Heart right ventricle (tissue), 16 donors: ENCODE measurements around the gene CLEC4D. TPM values are rescaled to one million over a fixed set of nuclear protein-coding genes. Genes with fewer than 3 reads are reported as not detected.

ENCODE experiments used
- ATAC-seq, 8 donors: fragments of 200-7000 bp; cut with Tn5 transposase; one replicate each; pipeline ENCODE4 v1.9.1; 2020; ENCODE audit warnings: mild to moderate bottlenecking in 8 of 8, moderate library complexity in 8 of 8, moderate number of reproducible peaks in 1 of 8
- DNase-seq, 2 donors: peaks; one replicate each; pipeline ENCODE4 v3.0.0-alpha.2; 2020
- H3K27ac ChIP-seq, 10 donors: fragments of 200-600 bp; sonication (generic) in 2 of 10; one replicate each; pipeline versions ENCODE4 v1.5.0 to v1.8.0; 2020 to 2022; ENCODE audit warnings: mild to moderate bottlenecking in 3 of 10
- H3K27me3 ChIP-seq, 7 donors: fragments of 200-600 bp; one replicate each; pipeline ENCODE4 v1.8.0; 2021 to 2022; ENCODE audit warnings: mild to moderate bottlenecking in 2 of 7
- H3K36me3 ChIP-seq, 9 donors: fragments of 200-600 bp; sonication (generic) in 1 of 9; one replicate each; pipeline versions ENCODE4 v1.5.0 to v1.8.0; 2020 to 2022; ENCODE audit warnings: mild to moderate bottlenecking in 2 of 9
- H3K4me1 ChIP-seq, 9 donors: fragments of 200-600 bp; sonication (generic) in 1 of 9; one replicate each; pipeline versions ENCODE4 v1.5.0 to v1.8.0; 2020 to 2022; ENCODE audit warnings: mild to moderate bottlenecking in 4 of 9
- H3K4me3 ChIP-seq, 10 donors: fragments of 200-600 bp; sonication (generic) in 2 of 10; one replicate each; pipeline versions ENCODE4 v1.5.0 to v1.8.0; 2020 to 2022; ENCODE audit warnings: mild to moderate bottlenecking in 7 of 10, moderate library complexity in 2 of 10
- H3K9me3 ChIP-seq, 11 donors: fragments of 200-600 bp in 10 of 11; sonication (generic) in 2 of 11; one replicate each; pipeline versions ENCODE4 v1.5.0 to v1.8.0; 2013 to 2022; ENCODE audit warnings: mild to moderate bottlenecking in 2 of 11, control low read depth in 1 of 11, moderate library complexity in 1 of 11
- CTCF ChIP-seq, 9 donors: fragments of 200-600 bp; sonication (generic) in 2 of 9; IDR thresholded peaks; one replicate each; pipeline versions ENCODE4 v1.5.0 to v1.8.0; 2021 to 2022; ENCODE audit warnings: antibody characterized with exemption in 9 of 9, mild to moderate bottlenecking in 5 of 9, moderate library complexity in 1 of 9
- WGBS, 2 donors: extraction: QIAGEN DNeasy Blood & Tissue Kit; methylation state at CpG; one replicate each; pipeline ENCODE4 v1.1.7; 2013; ENCODE audit warnings: inconsistent platforms in 1 of 2; 5-methylcytosine and 5-hydroxymethylcytosine counted together
- intact Hi-C, 10 donors: fragments of 100-400 bp; cut with DNase I; formaldehyde crosslinking; loops; one replicate each; pipeline versions ENCODE4 v1.11.1 to v1.14.2; 2022
- polyA plus RNA-seq, 2 donors: library from polyadenylated mRNA; stranded (reverse); fragments of 200-250 nt; gene quantifications; one replicate each; pipeline ENCODE4 v1.2.3, GENCODE V29; 2013
- total RNA-seq, 10 donors: library from RNA; stranded (reverse); fragmentation: NEBNext Ultra II Directional in 3 of 10; extraction: Animal tissue kit (Norgen Biotek cat#: 25700) in 3 of 10; gene quantifications; one replicate each; pipeline versions ENCODE4 v1.2.1 to v1.2.4, GENCODE V29; 2021 to 2023
- donor health status: Arrhythmogenic right ventricular cardiomyopathy.
- donor health status: ischemic (EF 13 %, LVEDD 7.1; RV severe dilation, severe dysfunction).
- donor health status: healthy with polysubstance abuse.
- donor health status: DM: no; HTN: yes; CAD: no.
- donor health status: DM: no; HTN: no; CAD: no.
- donor health status: ischemic (EF 25% LVEDD 6.9; RV normal size, moderate dysfunction).
- donor health status: ischemic (EF 25% LVEDD 5.7; RV mildly dilated, moderate dysfunction).
- donor health status: healthy.
- donor health status: DM: yes; HTN: yes; CAD: no.
- donor health status: Ischemic cardiomyopathy.
- donor health status: ischemic (EF 35%, LVEDD 5.7; RV mildly dilated, moderate dysfunction).
- donor health status: nonischemic (EF 11% LVEDD 7.7; RV severe dilation, severe dysfunction).
- donor health status: DM: yes; HTN: yes; CAD: no.
- donor health status: PGD.
- donor health status: ischemic (EF 29% LVEDD 5.4; RV normal size, mild dysfunction).
- donor health status: nonischemic (EF 23%, LVEDD 6.1; RV moderate dilation, normal function).

The CLEC4D gene
- total and polyA plus RNA-seq, 12 donors = 0.17 to 1.0 (median 0.30) TPM; not detected in 5

DNA sequence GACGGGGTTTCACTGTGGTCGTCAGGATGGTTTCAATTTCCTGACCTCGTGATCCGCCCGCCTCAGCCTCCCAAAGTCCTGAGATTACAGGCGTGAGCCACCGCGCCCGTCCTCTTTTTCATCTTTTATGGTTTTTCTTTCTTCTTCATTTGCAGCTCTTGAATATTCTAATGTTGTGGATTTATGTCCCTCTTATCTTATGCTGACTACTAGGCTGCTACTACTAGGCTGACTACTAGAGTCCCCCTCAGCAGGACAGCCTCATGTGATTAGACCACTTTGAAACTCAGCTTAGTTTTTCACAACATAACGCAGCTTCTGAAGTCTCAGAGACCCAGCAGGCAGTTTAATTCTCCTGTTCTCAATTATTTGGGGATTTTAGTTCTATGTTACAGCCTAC is 28.3 kb downstream of the CLEC4D start:
- Histone ChIP-seq H3K9me3 (no peaks in the 10 kb centered on the region), H3K4me3 (peak overlapping the region in 1 of 10 donors; percentile 44), H3K36me3 (no peaks in the 10 kb centered on the region), H3K27me3 (peaks cover 0 to 20% (median 4%) of the 10 kb centered on the region in 7 donors), H3K4me1 (peaks cover 0 to 13% (median 0%) of the 10 kb centered on the region in 9 donors), H3K27ac (peak overlapping the region in 2 of 10 donors; percentile 22 to 83)
- TF ChIP-seq CTCF (IDR thresholded peaks at IDR 0.05) = no peak
- no peak for DNase-seq
- no peak for ATAC-seq
- WGBS, 2 donors = 85% methylated on average over 10 of the region's 10 CpGs
- intact Hi-C loops = loop anchor here in 4 of 10 donors (5.0 to 10.0 kb wide), 3 partner anchors 63 to 506 kb away; no protein-coding TSS in a partner anchor

- H3K4me3 ChIP-seq = no peak overlapping the region
- H3K27ac ChIP-seq = no peak overlapping the region
- 0 to 4% methylated on average over 3 of the region's 3 CpGs for WGBS, 2 donors
- no peaks in the 10 kb centered on the region for H3K36me3 ChIP-seq
- TF ChIP-seq CTCF (IDR thresholded peaks at IDR 0.05) = peak; percentile 83 to 96 (median 93)
- H3K9me3 ChIP-seq = no peaks in the 10 kb centered on the region
- H3K27me3 ChIP-seq = peaks cover 0 to 20% (median 4%) of the 10 kb centered on the region in 7 donors
- DNase-seq (peak in 1 of 2 donors; percentile 60), ATAC-seq (peak in 6 of 8 donors; percentile 63 to 78 (median 68))
- H3K4me1 ChIP-seq = peaks cover 0 to 13% (median 0%) of the 10 kb centered on the region in 9 donors
- intact Hi-C loops = loop anchor here in 9 of 10 donors (1.0 to 10.0 kb wide), 6 partner anchors 61 to 503 kb away; no protein-coding TSS in a partner anchor
Measured at GRCh38 chr12:8544295-8544694, 31.0 kb downstream of the CLEC4D start.

GRCh38 chr12:8546591-8546990 is 33.3 kb downstream of the CLEC4D start:
- TF ChIP-seq CTCF (IDR thresholded peaks at IDR 0.05) = no peak
- Histone ChIP-seq H3K36me3 (no peaks in the 10 kb centered on the region), H3K4me1 (peaks cover 0 to 10% (median 0%) of the 10 kb centered on the region in 9 donors), H3K27ac (no peak overlapping the region), H3K27me3 (peaks cover 0 to 17% (median 3%) of the 10 kb centered on the region in 7 donors), H3K9me3 (no peaks in the 10 kb centered on the region), H3K4me3 (no peak overlapping the region)
- DNase-seq (no peak), ATAC-seq (no peak)
- intact Hi-C loops = loop anchor here in 6 of 10 donors (5.0 to 10.0 kb wide), 6 partner anchors 58 to 501 kb away; partner anchors contain the start of gene A2ML1 (in 1 of the 6)
- WGBS, 2 donors = 81 to 85% methylated on average over 3 of the region's 3 CpGs

- intact Hi-C loops = loop anchor here in 6 of 10 donors (5.0 to 10.0 kb wide), 6 partner anchors 57 to 500 kb away; partner anchors contain the start of gene A2ML1 (in 1 of the 6)
Measured at GRCh38 chr12:8547645-8548044, 34.3 kb downstream of the CLEC4D start.

More at GRCh38 chr12:8547645-8548044, 34.3 kb downstream of the CLEC4D start:
- Histone ChIP-seq H3K4me3 (no peak overlapping the region), H3K27me3 (peaks cover 0 to 6% (median 0%) of the 10 kb centered on the region in 7 donors), H3K27ac (no peak overlapping the region), H3K9me3 (no peaks in the 10 kb centered on the region), H3K4me1 (peaks cover 0 to 10% (median 0%) of the 10 kb centered on the region in 9 donors), H3K36me3 (no peaks in the 10 kb centered on the region)
- 66 to 84% methylated on average over 2 of the region's 2 CpGs for WGBS, 2 donors
- ATAC-seq (no peak), DNase-seq (no peak)
- TF ChIP-seq CTCF (IDR thresholded peaks at IDR 0.05) = no peak
